GM23338 (cell line): ENCODE measurements around the gene NAPG. TPM values are rescaled to one million over a fixed set of nuclear protein-coding genes. Genes with fewer than 3 reads are reported as not detected.

ENCODE experiments used
- ATAC-seq: fragments of 200-7000 bp; cut with Tn5 transposase; 3 replicates; pipeline ENCODE4 v1.9.1; 2020
- DNase-seq: peaks from one replicate; pipeline ENCODE4 v3.0.0-alpha.2; 2015; ENCODE audit warnings: low spot score
- H2AFZ ChIP-seq: fragments of 200-600 bp; sonication (generic); 2 replicates; pipeline ENCODE4 v1.8.0; 2016; ENCODE audit warnings: antibody characterized with exemption, mild to moderate bottlenecking, moderate library complexity
- H3F3A ChIP-seq: fragments of 200-600 bp; sonication (generic); replicated peaks from 2 replicates; pipeline ENCODE4 v1.8.0; 2017; ENCODE audit warnings: antibody characterized with exemption, mixed run types, low read depth
- H3K27ac ChIP-seq: fragments of 200-600 bp; sonication (generic); 2 replicates; pipeline ENCODE4 v1.6.1; 2016; ENCODE audit warnings: low read depth
- H3K27me3 ChIP-seq: fragments of 200-600 bp; sonication (generic); 2 replicates; pipeline ENCODE4 v1.8.0; 2016; ENCODE audit warnings: mild to moderate bottlenecking, mixed run types, moderate library complexity; ENCODE audit not compliant: insufficient read depth
- H3K36me3 ChIP-seq: fragments of 200-600 bp; sonication (generic); 2 replicates; pipeline ENCODE4 v1.8.0; 2016; ENCODE audit warnings: mild to moderate bottlenecking; ENCODE audit not compliant: insufficient read depth
- H3K4me1 ChIP-seq: fragments of 200-600 bp; sonication (generic); 2 replicates; pipeline ENCODE4 v1.8.0; 2016; ENCODE audit warnings: mild to moderate bottlenecking, moderate library complexity; ENCODE audit not compliant: insufficient read depth
- H3K4me2 ChIP-seq: fragments of 200-600 bp; sonication (generic); 2 replicates; pipeline ENCODE4 v1.7.1; 2017; ENCODE audit warnings: mixed run types
- H3K4me3 ChIP-seq: fragments of 200-600 bp; sonication (generic); 2 replicates; pipeline ENCODE4 v1.6.1; 2016; ENCODE audit warnings: mixed run types
- H3K79me2 ChIP-seq: fragments of 200-600 bp; sonication (generic); replicated peaks from 2 replicates; pipeline ENCODE4 v1.8.0; 2017; ENCODE audit warnings: mild to moderate bottlenecking; ENCODE audit not compliant: insufficient read depth
- H3K9me2 ChIP-seq: fragments of 200-600 bp; sonication (generic); 2 replicates; pipeline ENCODE4 v1.8.0; 2017; ENCODE audit not compliant: insufficient read depth
- H4K20me1 ChIP-seq: fragments of 200-600 bp; sonication (generic); replicated peaks from 2 replicates; pipeline ENCODE4 v1.8.0; 2017; ENCODE audit warnings: mild to moderate bottlenecking; ENCODE audit not compliant: insufficient read depth
- H3K27ac Mint-ChIP-seq: 2 replicates; pipeline ENCODE4 v1.8.0; 2020; ENCODE audit warnings: inconsistent platforms, mild to moderate bottlenecking, moderate library complexity, mixed read lengths
- H3K27me3 Mint-ChIP-seq: 3 replicates; pipeline ENCODE4 v1.8.0; 2022; ENCODE audit warnings: low read depth, mild to moderate bottlenecking, moderate library complexity, mixed read lengths, inconsistent platforms; ENCODE audit not compliant: insufficient read depth, poor library complexity
- H3K36me3 Mint-ChIP-seq: 3 replicates; pipeline ENCODE4 v1.8.0; 2021; ENCODE audit warnings: low read depth, mild to moderate bottlenecking, inconsistent platforms, moderate library complexity, mixed read lengths
- H3K4me1 Mint-ChIP-seq: 3 replicates; pipeline ENCODE4 v1.8.0; 2020; ENCODE audit warnings: mild to moderate bottlenecking, inconsistent platforms, mixed read lengths
- H3K4me3 Mint-ChIP-seq: 3 replicates; pipeline ENCODE4 v1.8.0; 2021; ENCODE audit warnings: moderate library complexity, mild to moderate bottlenecking, inconsistent platforms, mixed read lengths
- H3K9me3 Mint-ChIP-seq: 3 replicates; pipeline ENCODE4 v1.8.0; 2020; ENCODE audit warnings: moderate library complexity, mild to moderate bottlenecking, inconsistent platforms, mixed read lengths
- CREB1 ChIP-seq: fragments of 250-450 bp; sonication (Bioruptor Pico); IDR thresholded peaks from 2 replicates; pipeline ENCODE4 v1.5.0; 2020; ENCODE audit warnings: low read depth, mild to moderate bottlenecking, moderate library complexity
- CTCF ChIP-seq, 2 experiments: fragments of 200-600 bp in 1 of 2; sonication (generic) in 1 of 2; conservative IDR thresholded peaks; 2 replicates each; pipeline versions ENCODE4 v1.5.1 to v1.6.1; 2016 to 2017; ENCODE audit warnings: antibody characterized with exemption in 2 of 2, low read depth in 2 of 2, mild to moderate bottlenecking in 2 of 2, moderate library complexity in 1 of 2
- EZH2 ChIP-seq: fragments of 200-600 bp; sonication (generic); IDR thresholded peaks from one replicate; pipeline ENCODE4 v1.8.0; 2017; ENCODE audit warnings: antibody characterized with exemption, mild to moderate bottlenecking, low read depth; ENCODE audit not compliant: unreplicated experiment
- EZH2phosphoT487 ChIP-seq: fragments of 200-600 bp; sonication (generic); IDR thresholded peaks from one replicate; pipeline ENCODE4 v1.8.1; 2018; ENCODE audit warnings: antibody characterized with exemption; ENCODE audit not compliant: unreplicated experiment
- JUNB ChIP-seq: IDR thresholded peaks from one replicate; pipeline ENCODE4 v1.6.1; 2016; ENCODE audit warnings: antibody characterized with exemption; ENCODE audit not compliant: unreplicated experiment
- NANOG ChIP-seq: IDR thresholded peaks from 2 replicates; pipeline ENCODE4 v1.6.1; 2016; ENCODE audit warnings: antibody characterized with exemption, borderline replicate concordance
- REST ChIP-seq: IDR thresholded peaks from one replicate; pipeline ENCODE4 v1.6.1; 2018; ENCODE audit warnings: antibody characterized with exemption; ENCODE audit not compliant: unreplicated experiment
- STAT1 ChIP-seq: IDR thresholded peaks from one replicate; pipeline ENCODE4 v1.6.1; 2016; ENCODE audit warnings: antibody characterized with exemption; ENCODE audit not compliant: unreplicated experiment
- ZNF114 ChIP-seq: fragments of 250-450 bp; sonication (Bioruptor Pico); IDR thresholded peaks from 2 replicates; pipeline ENCODE4 v1.5.0; 2020; ENCODE audit warnings: mild to moderate bottlenecking, moderate library complexity
- ZNF331 ChIP-seq: fragments of 250-450 bp; sonication (Bioruptor Pico); IDR thresholded peaks from 2 replicates; pipeline ENCODE4 v1.5.0; 2020; ENCODE audit warnings: low read depth, mild to moderate bottlenecking, moderate library complexity
- ZNF462 ChIP-seq: fragments of 250-450 bp; sonication (Bioruptor Pico); IDR thresholded peaks from 2 replicates; pipeline ENCODE4 v1.5.0; 2020; ENCODE audit warnings: mild to moderate bottlenecking, moderate library complexity
- polyA plus RNA-seq: library from polyadenylated mRNA; unstranded; fragments of >200 nt; fragmentation: Nextera tagmentation; extraction: Ambion mirVana; gene quantifications from 2 replicates; pipeline ENCODE4 v1.2.1, GENCODE V29; 2016
- total RNA-seq: library from RNA; depleted of rRNA; stranded (reverse); fragments of >200 nt; shearing (Covaris generic); gene quantifications from 2 replicates; pipeline ENCODE4 v1.2.3, GENCODE V29; 2014

The NAPG gene
- total and polyA plus RNA-seq, 2 experiments from 2014 or later: 26.8 to 40.1 TPM

- TF ChIP-seq EZH2phosphoT487: no peak
- no peak for TF ChIP-seq ZNF114 (CRISPR knock-in tag)
- no peak for TF ChIP-seq EZH2
- TF ChIP-seq NANOG: no peak
- TF ChIP-seq CREB1 (CRISPR knock-in tag): no peak
- TF ChIP-seq CTCF (conservative IDR thresholded peaks at IDR 0.05; ENCODE audit: low read depth in 2 of 2): no peak
- TF ChIP-seq STAT1: no peak
- no peak for TF ChIP-seq ZNF331 (CRISPR knock-in tag)
- no peak for TF ChIP-seq ZNF462 (CRISPR knock-in tag)
- TF ChIP-seq REST: no peak
- no peak for TF ChIP-seq JUNB
- Histone ChIP-seq H3K27me3 (no peaks in the 10 kb centered on the region), H4K20me1 (no peaks in the 10 kb centered on the region), H3K9me2 (0 out of 2 replicates have a peak, but pooled peaks cover 3% of the 10 kb centered on the region), H3F3A (no peaks in the 10 kb centered on the region), H3K27ac (no peak overlapping the region), H3K4me1 (no peaks in the 10 kb centered on the region), H2AFZ (no peak overlapping the region), H3K36me3 (no peaks in the 10 kb centered on the region), H3K4me3 (no peak overlapping the region), H3K79me2 (no peaks in the 10 kb centered on the region), H3K4me2 (no peak overlapping the region)
- peaks cover 3% of the 10 kb centered on the region; the same call in 1 of the 3 replicates for H3K36me3 Mint-ChIP-seq
- ATAC-seq: no peak
- H3K27me3 Mint-ChIP-seq: no peaks in the 10 kb centered on the region
- DNase-seq: no peak
- peak overlapping the region; percentile 12; the same call in 1 of the 2 replicates for H3K27ac Mint-ChIP-seq
- no peak overlapping the region for H3K4me3 Mint-ChIP-seq
- peaks cover 8% of the 10 kb centered on the region for H3K9me3 Mint-ChIP-seq
- H3K4me1 Mint-ChIP-seq: no peaks in the 10 kb centered on the region
Measured at GRCh38 chr18:10565835-10566234, 40.0 kb downstream of the NAPG start.
